WTC11 (cell line): ENCODE results near the gene GPC6. TPM values are rescaled to one million over a fixed set of nuclear protein-coding genes. Genes with fewer than 3 reads are reported as not detected.

Experiments
- ATAC-seq: fragments of 200-7000 bp; cut with Tn5 transposase; 2 replicates; pipeline ENCODE4 v1.10.0; 2021; ENCODE audit warnings: mild to moderate bottlenecking, moderate library complexity
- CTCF ChIA-PET: fragments of 300-600 bp; sonication (Branson Sonifier 250); formaldehyde crosslinking; loops from one replicate; lab custom pipeline; 2021; ENCODE audit warnings: antibody characterized with exemption; lab: Charles Lee
- POLR2A ChIA-PET: fragments of 350-600 bp; sonication (Branson Sonifier 250); formaldehyde crosslinking; loops from one replicate; lab custom pipeline; 2021; ENCODE audit warnings: antibody characterized with exemption; lab: Charles Lee
- DNase-seq: peaks from one replicate; pipeline ENCODE4 v3.0.0; 2021; ENCODE audit warnings: low spot score
- H3K27ac Mint-ChIP-seq: 2 replicates; pipeline ENCODE4 v1.8.0; 2021; ENCODE audit warnings: mixed read lengths
- H3K27me3 Mint-ChIP-seq: 2 replicates; pipeline ENCODE4 v1.8.0; 2021; ENCODE audit warnings: low read depth, mild to moderate bottlenecking, moderate library complexity, mixed read lengths
- H3K36me3 Mint-ChIP-seq: 2 replicates; pipeline ENCODE4 v1.8.0; 2021; ENCODE audit warnings: mixed read lengths
- H3K4me1 Mint-ChIP-seq: 2 replicates; pipeline ENCODE4 v1.8.0; 2022; ENCODE audit warnings: mixed read lengths
- H3K4me3 Mint-ChIP-seq: 2 replicates; pipeline ENCODE4 v1.8.0; 2021; ENCODE audit warnings: mild to moderate bottlenecking, moderate library complexity, mixed read lengths
- H3K9me3 Mint-ChIP-seq: 2 replicates; pipeline ENCODE4 v1.8.0; 2021; ENCODE audit warnings: mixed read lengths
- ARID4B ChIP-seq: sonication (generic); formaldehyde crosslinking; IDR thresholded peaks from 2 replicates; pipeline ENCODE4 v1.8.0; 2023; ENCODE audit warnings: missing genetic modification reagents, mild to moderate bottlenecking, borderline replicate concordance
- ATF2 ChIP-seq: sonication (generic); formaldehyde crosslinking; IDR thresholded peaks from 2 replicates; pipeline ENCODE4 v1.8.1; 2022; ENCODE audit warnings: low read depth, missing genetic modification reagents, borderline replicate concordance
- E2F4 ChIP-seq: sonication (generic); formaldehyde crosslinking; IDR thresholded peaks from 2 replicates; pipeline ENCODE4 v1.8.1; 2022; ENCODE audit warnings: low read depth, mild to moderate bottlenecking, moderate library complexity, missing genetic modification reagents, borderline replicate concordance
- FOXK1 ChIP-seq: sonication (generic); formaldehyde crosslinking; IDR thresholded peaks from 2 replicates; pipeline ENCODE4 v1.8.0; 2022; ENCODE audit warnings: mild to moderate bottlenecking, moderate library complexity, missing genetic modification reagents
- FOXP4 ChIP-seq: sonication (generic); formaldehyde crosslinking; IDR thresholded peaks from 2 replicates; pipeline ENCODE4 v1.8.0; 2022; ENCODE audit warnings: mild to moderate bottlenecking, missing genetic modification reagents
- GABPB1 ChIP-seq: sonication (generic); formaldehyde crosslinking; IDR thresholded peaks from 2 replicates; pipeline ENCODE4 v1.8.1; 2023; ENCODE audit warnings: mild to moderate bottlenecking, missing genetic modification reagents
- HMGA2 ChIP-seq: fragments of 250-450 bp; sonication (Bioruptor Pico); IDR thresholded peaks from 2 replicates; pipeline ENCODE4 v1.4.0; 2021; ENCODE audit warnings: mild to moderate bottlenecking, moderate library complexity
- NFATC4 ChIP-seq: fragments of 250-450 bp; sonication (Bioruptor Pico); IDR thresholded peaks from 2 replicates; pipeline ENCODE4 v1.9.0; 2021; ENCODE audit warnings: mild to moderate bottlenecking
- NFYB ChIP-seq: sonication (generic); formaldehyde crosslinking; conservative IDR thresholded peaks from 2 replicates; pipeline ENCODE4 v1.8.0; 2022; ENCODE audit warnings: low read depth, missing genetic modification reagents
- PRDM15 ChIP-seq: sonication (generic); formaldehyde crosslinking; IDR thresholded peaks from 2 replicates; pipeline ENCODE4 v1.8.0; 2022; ENCODE audit warnings: missing genetic modification reagents
- SOX15 ChIP-seq: fragments of 250-450 bp; sonication (Bioruptor Pico); IDR thresholded peaks from 2 replicates; pipeline ENCODE4 v1.9.0; 2021; ENCODE audit warnings: mild to moderate bottlenecking
- SP1 ChIP-seq: sonication (generic); formaldehyde crosslinking; conservative IDR thresholded peaks from 2 replicates; pipeline ENCODE4 v1.8.1; 2022; ENCODE audit warnings: missing genetic modification reagents
- STAT6 ChIP-seq: sonication (generic); formaldehyde crosslinking; conservative IDR thresholded peaks from 2 replicates; pipeline ENCODE4 v1.8.1; 2023; ENCODE audit warnings: mild to moderate bottlenecking, low read depth, missing genetic modification reagents, moderate library complexity
- ZNF219 ChIP-seq: sonication (generic); formaldehyde crosslinking; IDR thresholded peaks from 2 replicates; pipeline ENCODE4 v1.8.0; 2023; ENCODE audit warnings: missing genetic modification reagents, mild to moderate bottlenecking, borderline replicate concordance
- ZNF232 ChIP-seq: sonication (generic); formaldehyde crosslinking; IDR thresholded peaks from 2 replicates; pipeline ENCODE4 v1.8.0; 2022; ENCODE audit warnings: mild to moderate bottlenecking, missing genetic modification reagents
- ZNF263 ChIP-seq: sonication (generic); formaldehyde crosslinking; IDR thresholded peaks from 2 replicates; pipeline ENCODE4 v1.8.1; 2022; ENCODE audit warnings: low read depth, mild to moderate bottlenecking, moderate library complexity, missing genetic modification reagents
- ZSCAN18 ChIP-seq: fragments of 250-450 bp; sonication (Bioruptor Pico); IDR thresholded peaks from 2 replicates; pipeline ENCODE4 v2.1.2; 2022; ENCODE audit warnings: mild to moderate bottlenecking, moderate library complexity
- total RNA-seq: library from RNA; stranded (reverse); gene quantifications from 3 replicates; pipeline ENCODE4 v1.2.3, GENCODE V29; 2021

The GPC6 gene
- total RNA-seq, 1 experiment from 2014 or later = 19.5 TPM

- TF ChIP-seq PRDM15 (CRISPR knock-in tag) (no peak), ZNF232 (CRISPR knock-in tag) (no peak), NFYB (CRISPR knock-in tag) (no peak), NFATC4 (CRISPR knock-in tag) (no peak), ARID4B (no peak), FOXP4 (CRISPR knock-in tag) (no peak), FOXK1 (CRISPR knock-in tag) (no peak)
These were observed 112.9 kb downstream of the GPC6 start (continued) for GRCh38 chr13:93339550-93339949.

- CTCF ChIA-PET = no interaction called here
- Mint-ChIP-seq H3K9me3 (peaks cover 26% of the 10 kb centered on the region), H3K36me3 (peaks cover 9% of the 10 kb centered on the region), H3K27me3 (no peaks in the 10 kb centered on the region), H3K4me1 (peaks cover 34% of the 10 kb centered on the region), H3K27ac (no peak overlapping the region), H3K4me3 (no peak overlapping the region)
- no peak for DNase-seq
- ATAC-seq = no peak
- POLR2A ChIA-PET = no interaction called here
- TF ChIP-seq STAT6 (CRISPR knock-in tag) (no peak), ATF2 (CRISPR knock-in tag) (no peak), SOX15 (CRISPR knock-in tag) (no peak), ZNF219 (no peak), E2F4 (CRISPR knock-in tag) (no peak), HMGA2 (CRISPR knock-in tag) (no peak), ZNF263 (no peak), ZNF232 (CRISPR knock-in tag) (no peak), ZSCAN18 (no peak), SP1 (no peak), GABPB1 (no peak)
These were observed 114.9 kb downstream of the GPC6 start for GRCh38 chr13:93341517-93341916.
